B cell (primary cell): ENCODE measurements around the gene ICE2. TPM values are rescaled to one million over a fixed set of nuclear protein-coding genes. Genes with fewer than 3 reads are reported as not detected.

ENCODE experiments used
- ATAC-seq: fragments of 200-7000 bp; cut with Tn5 transposase; one replicate; pipeline ENCODE4 v1.10.0; 2021; ENCODE audit warnings: low read depth, mild to moderate bottlenecking, moderate number of reproducible peaks, moderate library complexity
- CTCF ChIA-PET: fragments of 350-600 bp; sonication (Branson Sonifier 250); formaldehyde crosslinking; loops from one replicate; lab custom pipeline; 2021; ENCODE audit warnings: antibody characterized with exemption, inconsistent platforms; lab: Charles Lee
- POLR2A ChIA-PET: fragments of 350-600 bp; sonication (Branson Sonifier 250); formaldehyde crosslinking; loops from one replicate; lab custom pipeline; 2021; ENCODE audit warnings: antibody characterized with exemption; lab: Charles Lee
- DNase-seq: peaks from one replicate; pipeline ENCODE4 v3.0.0; 2013
- H2AFZ ChIP-seq: 2 replicates; pipeline ENCODE4 v1.6.1; 2012; ENCODE audit warnings: mild to moderate bottlenecking, low read depth, low read length; ENCODE audit not compliant: insufficient read depth, poor library complexity, severe bottlenecking
- H3K27ac ChIP-seq, 2 donors: 1 replicate in 1 of 2; 2 replicates in 1 of 2; pipeline ENCODE4 v1.5.1; 2012 to 2013; ENCODE audit warnings: low read length in 2 of 2, mild to moderate bottlenecking in 2 of 2, moderate library complexity in 1 of 2
- H3K27me3 ChIP-seq, 4 experiments: fragments of 200-600 bp in 1 of 4; sonication (generic) in 1 of 4; replicated peaks in 1 of 4; 1 replicate in 2 of 4; 2 replicates in 2 of 4; pipeline versions ENCODE4 v1.6.1 to v1.7.0; 2013 to 2016; ENCODE audit warnings: low read length in 3 of 4, mild to moderate bottlenecking in 2 of 4, mixed read lengths in 1 of 4, moderate library complexity in 1 of 4; ENCODE audit not compliant: insufficient read depth in 4 of 4, control insufficient read depth in 3 of 4; ENCODE audit errors: control extremely low read depth in 1 of 4
- H3K36me3 ChIP-seq, 2 experiments: replicated peaks in 1 of 2; 1 replicate in 1 of 2; 2 replicates in 1 of 2; pipeline versions ENCODE4 v1.6.1 to v1.7.1; 2013; ENCODE audit warnings: low read length in 1 of 2; ENCODE audit not compliant: insufficient read depth in 2 of 2, control insufficient read depth in 1 of 2; ENCODE audit errors: control extremely low read depth in 1 of 2, extremely low read depth in 1 of 2
- H3K4me1 ChIP-seq, 2 donors: fragments of 200-600 bp in 1 of 2; sonication (generic) in 1 of 2; 1 replicate in 1 of 2; 2 replicates in 1 of 2; pipeline versions ENCODE4 v1.5.1 to v1.6.1; 2013 to 2017; ENCODE audit warnings: low read length in 2 of 2; ENCODE audit not compliant: control insufficient read depth in 2 of 2, insufficient read depth in 2 of 2
- H3K4me2 ChIP-seq: replicated peaks from 2 replicates; pipeline ENCODE3; 2012; ENCODE audit warnings: mild to moderate bottlenecking, low read depth, low read length; ENCODE audit not compliant: poor library complexity, severe bottlenecking
- H3K4me3 ChIP-seq, 5 experiments: fragments of 200-600 bp in 1 of 5; sonication (generic) in 1 of 5; 1 replicate in 3 of 5; 2 replicates in 2 of 5; pipeline versions ENCODE4 v1.5.1 to v1.7.0; 2011 to 2016; ENCODE audit warnings: low read length in 4 of 5, mild to moderate bottlenecking in 4 of 5, low read depth in 2 of 5, control low read depth in 1 of 5, moderate library complexity in 1 of 5; ENCODE audit not compliant: insufficient read depth in 1 of 5; ENCODE audit errors: control extremely low read depth in 1 of 5, extremely low read depth in 1 of 5
- H3K79me2 ChIP-seq: fragments of 200-600 bp; sonication (generic); one replicate; pipeline ENCODE4 v1.6.0; 2016; ENCODE audit warnings: low read length; ENCODE audit not compliant: control insufficient read depth, insufficient read depth
- H3K9ac ChIP-seq: fragments of 200-600 bp; sonication (generic); 2 replicates; pipeline ENCODE4 v1.6.1; 2017; ENCODE audit warnings: mild to moderate bottlenecking, low read length, moderate library complexity
- H3K9me3 ChIP-seq, 3 donors: one replicate each; pipeline versions ENCODE4 v1.6.1 to v1.7.1; 2013; ENCODE audit warnings: low read length in 2 of 3; ENCODE audit not compliant: control insufficient read depth in 2 of 3, insufficient read depth in 1 of 3; ENCODE audit errors: control extremely low read depth in 1 of 3
- H4K20me1 ChIP-seq: 2 replicates; pipeline ENCODE4 v1.6.0; 2012; ENCODE audit warnings: mild to moderate bottlenecking, low read length; ENCODE audit not compliant: insufficient read depth, control insufficient read depth, poor library complexity, severe bottlenecking
- H3K27ac Mint-ChIP-seq: one replicate; pipeline ENCODE4 v1.8.0; 2021; ENCODE audit warnings: mixed read lengths
- H3K27me3 Mint-ChIP-seq: one replicate; pipeline ENCODE4 v1.8.0; 2021; ENCODE audit warnings: mixed read lengths
- H3K4me1 Mint-ChIP-seq: one replicate; pipeline ENCODE4 v1.8.0; 2021; ENCODE audit warnings: mixed read lengths
- H3K4me3 Mint-ChIP-seq: one replicate; pipeline ENCODE4 v1.8.0; 2021; ENCODE audit warnings: mixed read lengths
- H3K9me3 Mint-ChIP-seq: one replicate; pipeline ENCODE4 v1.8.0; 2022; ENCODE audit warnings: mixed read lengths; ENCODE audit not compliant: insufficient read depth
- EZH2 ChIP-seq: IDR thresholded peaks from 2 replicates; pipeline ENCODE4 v1.6.1; 2012; ENCODE audit warnings: borderline replicate concordance, low read depth, mild to moderate bottlenecking, moderate library complexity, low read length; ENCODE audit not compliant: insufficient read depth, poor library complexity, severe bottlenecking
- WGBS: methylation state at CpG from one replicate; pipeline ENCODE4 v1.1.5; 2013; ENCODE audit warnings: missing lambda C conversion rate; ENCODE audit not compliant: insufficient coverage; 5-methylcytosine and 5-hydroxymethylcytosine counted together
- intact Hi-C: fragments of 100-400 bp; cut with micrococcal nuclease; formaldehyde crosslinking; loops from one replicate; pipeline ENCODE4 v1.10.0; 2022
- polyA plus RNA-seq: library from polyadenylated mRNA; depleted of rRNA; stranded (reverse); fragments of >200 nt; gene quantifications from 2 replicates; pipeline ENCODE4 v1.2.3, GENCODE V29; 2012
- total RNA-seq, 2 donors: library from RNA; stranded (reverse); fragments of 120-200 nt in 1 of 2; gene quantifications; 1 replicate in 1 of 2; 2 replicates in 1 of 2; pipeline versions ENCODE4 v1.2.3 to v1.2.4, GENCODE V29; 2013 to 2022
- TF ChIP-seq, protein P1 (sequence below): fragments of 200-600 bp; IDR thresholded peaks from one replicate; pipeline ENCODE4 v1.8.0; 2022; ENCODE audit warnings: antibody characterized with exemption, mild to moderate bottlenecking

The ICE2 gene
- total and polyA plus RNA-seq, 2 donors (not counting 1 experiment from before 2014, with no cell fraction given) = 19.0 to 71.2 TPM

DNA sequence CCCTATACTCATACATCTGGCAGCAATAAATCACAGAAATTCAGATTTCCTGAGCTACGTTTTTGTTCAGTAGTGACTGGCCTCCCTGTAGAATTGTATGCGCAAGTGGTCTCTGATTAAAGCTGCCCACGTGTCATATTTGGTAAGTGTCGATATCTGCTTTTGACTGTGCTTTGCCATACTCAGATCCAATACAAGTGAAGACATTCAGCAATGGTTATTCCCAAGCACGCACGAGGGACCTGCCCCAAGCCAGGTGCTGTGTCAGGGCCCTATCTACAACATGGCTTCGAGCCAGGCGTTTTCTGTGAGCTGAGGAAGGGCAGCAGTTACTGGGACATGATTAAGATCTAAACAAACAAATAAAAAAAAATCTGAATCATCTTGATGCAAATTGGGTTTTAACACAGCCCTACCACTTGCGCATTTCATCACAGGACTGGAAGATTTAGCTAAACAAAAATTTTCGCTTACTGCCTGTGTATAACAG, 47.2 kb upstream of the ICE2 start:
- no peak overlapping the region for H3K4me2 ChIP-seq
- ATAC-seq (no peak), DNase-seq (no peak)
- H3K4me3 ChIP-seq = no peak overlapping the region
- 96% methylated on average over 5 of the region's 10 CpGs for WGBS
- peaks cover 0 to 8% of the 10 kb centered on the region in 2 experiments for H3K36me3 ChIP-seq
- H3K9me3 ChIP-seq = no peaks in the 10 kb centered on the region
- peaks cover 1% of the 10 kb centered on the region for H4K20me1 ChIP-seq
- Mint-ChIP-seq H3K27ac (no peak overlapping the region), H3K9me3 (no peaks in the 10 kb centered on the region), H3K27me3 (no peaks in the 10 kb centered on the region), H3K4me1 (peaks cover 5% of the 10 kb centered on the region), H3K4me3 (no peak overlapping the region)
- ChIA-PET CTCF (interaction anchor here (1.0 to 1.3 kb wide), 4 partner anchors 8 to 167 kb away, joined by 3 to 5 read pairs (median 4); no protein-coding TSS in a partner anchor), POLR2A (no interaction called here)
- intact Hi-C loops = no loop called here
- no peaks in the 10 kb centered on the region for H3K79me2 ChIP-seq
- no peak for TF ChIP-seq EZH2
- TF ChIP-seq, protein P1, sequence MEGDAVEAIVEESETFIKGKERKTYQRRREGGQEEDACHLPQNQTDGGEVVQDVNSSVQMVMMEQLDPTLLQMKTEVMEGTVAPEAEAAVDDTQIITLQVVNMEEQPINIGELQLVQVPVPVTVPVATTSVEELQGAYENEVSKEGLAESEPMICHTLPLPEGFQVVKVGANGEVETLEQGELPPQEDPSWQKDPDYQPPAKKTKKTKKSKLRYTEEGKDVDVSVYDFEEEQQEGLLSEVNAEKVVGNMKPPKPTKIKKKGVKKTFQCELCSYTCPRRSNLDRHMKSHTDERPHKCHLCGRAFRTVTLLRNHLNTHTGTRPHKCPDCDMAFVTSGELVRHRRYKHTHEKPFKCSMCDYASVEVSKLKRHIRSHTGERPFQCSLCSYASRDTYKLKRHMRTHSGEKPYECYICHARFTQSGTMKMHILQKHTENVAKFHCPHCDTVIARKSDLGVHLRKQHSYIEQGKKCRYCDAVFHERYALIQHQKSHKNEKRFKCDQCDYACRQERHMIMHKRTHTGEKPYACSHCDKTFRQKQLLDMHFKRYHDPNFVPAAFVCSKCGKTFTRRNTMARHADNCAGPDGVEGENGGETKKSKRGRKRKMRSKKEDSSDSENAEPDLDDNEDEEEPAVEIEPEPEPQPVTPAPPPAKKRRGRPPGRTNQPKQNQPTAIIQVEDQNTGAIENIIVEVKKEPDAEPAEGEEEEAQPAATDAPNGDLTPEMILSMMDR = no peak
- no peaks in the 10 kb centered on the region for H3K27me3 ChIP-seq
- H3K9ac ChIP-seq = no peak overlapping the region
- H2AFZ ChIP-seq = no peak overlapping the region
- H3K4me1 ChIP-seq = no peaks in the 10 kb centered on the region
- no peak overlapping the region for H3K27ac ChIP-seq

DNA sequence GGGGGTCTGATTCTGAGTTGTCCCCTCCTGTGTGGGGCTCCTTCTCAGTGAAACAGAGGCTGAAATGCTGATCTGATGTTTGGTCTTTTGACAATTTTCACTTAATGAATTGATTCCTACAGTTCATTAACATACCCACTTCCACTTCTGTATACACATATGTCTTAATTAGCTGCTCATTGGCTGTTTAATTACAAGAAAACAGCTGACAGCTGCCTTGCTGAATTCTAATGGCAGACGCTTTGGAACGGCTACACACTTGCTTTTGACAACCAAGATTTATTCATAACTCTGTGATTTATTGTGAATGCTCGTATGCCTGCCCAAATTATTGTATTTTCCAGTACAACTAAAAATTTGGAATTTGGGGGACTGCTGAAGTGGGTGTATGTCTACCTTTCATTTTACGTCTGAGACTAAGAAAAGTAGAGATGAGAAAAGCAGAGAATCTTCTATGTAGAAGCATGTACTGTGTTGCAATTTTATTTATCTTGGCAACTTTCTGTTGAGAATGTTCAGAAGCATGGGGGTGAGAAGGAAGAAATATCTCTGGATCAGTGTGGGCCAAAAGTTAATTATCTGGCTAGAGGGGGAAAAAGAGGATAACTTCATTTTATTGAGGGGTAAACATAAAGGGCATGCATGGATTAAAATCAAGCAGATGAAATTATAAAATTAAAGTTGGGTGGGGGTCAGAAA, 46.5 kb upstream of the ICE2 start:
- DNase-seq (no peak), ATAC-seq (no peak)
- CTCF ChIA-PET = interaction anchor here (1.3 kb wide), 1 partner anchor 17 kb away, joined by 4 read pairs; no protein-coding TSS in a partner anchor
- intact Hi-C loops = no loop called here
- WGBS = 100% methylated on average over 1 of the region's 4 CpGs
- Histone ChIP-seq H2AFZ (no peak overlapping the region), H3K79me2 (no peaks in the 10 kb centered on the region), H3K27me3 (no peaks in the 10 kb centered on the region), H3K36me3 (peaks cover 0 to 8% of the 10 kb centered on the region in 2 experiments), H3K4me1 (peaks cover 2 to 3% of the 10 kb centered on the region in 2 donors), H3K9ac (no peak overlapping the region), H3K4me3 (no peak overlapping the region), H3K4me2 (no peak overlapping the region), H3K27ac (no peak overlapping the region), H4K20me1 (peaks cover 3% of the 10 kb centered on the region), H3K9me3 (no peaks in the 10 kb centered on the region)
- H3K27me3 Mint-ChIP-seq = no peaks in the 10 kb centered on the region
- H3K4me3 Mint-ChIP-seq = no peak overlapping the region
- H3K9me3 Mint-ChIP-seq = no peaks in the 10 kb centered on the region
- TF ChIP-seq, protein P1 = no peak
- TF ChIP-seq EZH2 = no peak
- peaks cover 10% of the 10 kb centered on the region for H3K4me1 Mint-ChIP-seq
- H3K27ac Mint-ChIP-seq = no peak overlapping the region
- POLR2A ChIA-PET = no interaction called here
